Keratinocyte (primary cell): ENCODE data around the gene USP13. TPM values are rescaled to one million over a fixed set of nuclear protein-coding genes. Genes with fewer than 3 reads are reported as not detected.

ENCODE experiments used
- DNase-seq: peaks from one replicate; pipeline ENCODE4 v3.0.0-alpha.2; 2011; ENCODE audit warnings: low read depth, missing footprints, low spot score
- FAIRE-seq: peaks from 2 replicates; lab custom pipeline; 2011; peaks lifted over from hg19 to GRCh38; lab: Jason Lieb, UNC
- H2AFZ ChIP-seq: 2 replicates; pipeline ENCODE4 v1.6.0; 2012; ENCODE audit warnings: low read length, control low read depth, inconsistent platforms; ENCODE audit not compliant: control insufficient read depth
- H3K27ac ChIP-seq: 2 replicates; pipeline ENCODE4 v1.5.1; 2011; ENCODE audit warnings: low read length; ENCODE audit not compliant: control insufficient read depth, insufficient read depth
- H3K27me3 ChIP-seq: 3 replicates; pipeline ENCODE4 v1.6.0; 2011; ENCODE audit warnings: low read length; ENCODE audit not compliant: control insufficient read depth, insufficient read depth; ENCODE audit errors: extremely low read depth
- H3K36me3 ChIP-seq, 2 experiments: 2 replicates in 1 of 2; 3 replicates in 1 of 2; pipeline ENCODE4 v1.5.1; 2011; ENCODE audit warnings: low read length in 2 of 2, mild to moderate bottlenecking in 1 of 2; ENCODE audit not compliant: control insufficient read depth in 2 of 2, insufficient read depth in 2 of 2; ENCODE audit errors: extremely low read depth in 1 of 2
- H3K4me1 ChIP-seq: 3 replicates; pipeline ENCODE4 v1.5.1; 2011; ENCODE audit warnings: low read length; ENCODE audit not compliant: control insufficient read depth, insufficient read depth; ENCODE audit errors: extremely low read depth
- H3K4me2 ChIP-seq: 3 replicates; pipeline ENCODE4 v1.6.0; 2011; ENCODE audit warnings: low read depth, low read length; ENCODE audit not compliant: control insufficient read depth, insufficient read depth; ENCODE audit errors: extremely low read depth
- H3K4me3 ChIP-seq, 3 experiments: fragments of 200-600 bp in 1 of 3; sonication (generic) in 1 of 3; 2 replicates in 2 of 3; 3 replicates in 1 of 3; pipeline ENCODE4 v1.5.1; 2011 to 2016; ENCODE audit warnings: low read length in 3 of 3, mild to moderate bottlenecking in 3 of 3, control low read depth in 2 of 3, inconsistent platforms in 1 of 3, low read depth in 1 of 3, mixed read lengths in 1 of 3, mixed run types in 1 of 3, moderate library complexity in 1 of 3; ENCODE audit not compliant: control insufficient read depth in 2 of 3, insufficient read depth in 2 of 3; ENCODE audit errors: extremely low read depth in 1 of 3
- H3K79me2 ChIP-seq: 2 replicates; pipeline ENCODE4 v1.6.0; 2012; ENCODE audit warnings: low read length; ENCODE audit not compliant: control insufficient read depth, insufficient read depth
- H3K9ac ChIP-seq: 3 replicates; pipeline ENCODE4 v1.6.0; 2011; ENCODE audit warnings: low read length; ENCODE audit not compliant: control insufficient read depth, insufficient read depth; ENCODE audit errors: extremely low read depth
- H3K9me1 ChIP-seq: 3 replicates; pipeline ENCODE4 v1.6.0; 2011; ENCODE audit warnings: low read length; ENCODE audit not compliant: control insufficient read depth, insufficient read depth; ENCODE audit errors: extremely low read depth
- H3K9me3 ChIP-seq: 2 replicates; pipeline ENCODE4 v1.5.1; 2012; ENCODE audit warnings: low read depth, low read length; ENCODE audit not compliant: control insufficient read depth
- H4K20me1 ChIP-seq: 3 replicates; pipeline ENCODE4 v1.6.0; 2011; ENCODE audit warnings: low read length; ENCODE audit not compliant: control insufficient read depth, insufficient read depth; ENCODE audit errors: extremely low read depth
- CTCF ChIP-seq, 3 experiments: IDR thresholded peaks in 1 of 3; conservative IDR thresholded peaks in 1 of 3; optimal IDR thresholded peaks in 1 of 3; 2 replicates in 2 of 3; 3 replicates in 1 of 3; pipeline versions ENCODE3 to v1.5.1; 2011; ENCODE audit warnings: low read length in 3 of 3, mild to moderate bottlenecking in 3 of 3, moderate library complexity in 2 of 3, control low read depth in 1 of 3, inconsistent platforms in 1 of 3; ENCODE audit not compliant: insufficient read depth in 2 of 3; ENCODE audit errors: extremely low read depth in 1 of 3
- EZH2 ChIP-seq: IDR thresholded peaks from one replicate; pipeline ENCODE4 v1.6.1; 2012; ENCODE audit warnings: inconsistent platforms, mild to moderate bottlenecking, low read length, moderate library complexity
- dilution Hi-C: fragments of 300-500 bp; cut with MboI; formaldehyde crosslinking; loops from one replicate; pipeline ENCODE4 v1.7.0; 2020; ENCODE audit warnings: low sequenced_read_pairs; ENCODE audit not compliant: extremely low pct_ligation_motif_present
- polyA plus RNA-seq, 5 experiments: library from polyadenylated mRNA; depleted of rRNA in 3 of 5; stranded (reverse) in 3 of 5; stranded (forward) in 1 of 5; unstranded in 1 of 5; fragments of >200 nt; gene quantifications; 1 replicate in 1 of 5; 2 replicates in 3 of 5; 3 replicates in 1 of 5; pipeline versions ENCODE4 v1.2.1 to v1.2.3, GENCODE V29; 2011 to 2012; ENCODE audit warnings: missing spikeins in 2 of 5, low read depth in 1 of 5, low replicate concordance in 1 of 5

USP13 gene
- polyA plus RNA-seq, 1 donor (not counting 4 experiments of a cell fraction or from before 2014, with no cell fraction given): 3.3 TPM

- Histone ChIP-seq H3K4me2 (no peak overlapping the region), H2AFZ (no peak overlapping the region), H3K36me3 (no peaks in the 10 kb centered on the region), H4K20me1 (no peaks in the 10 kb centered on the region), H3K9ac (no peak overlapping the region), H3K27ac (no peak overlapping the region), H3K79me2 (no peaks in the 10 kb centered on the region), H3K4me3 (no peak overlapping the region), H3K9me3 (no peaks in the 10 kb centered on the region), H3K27me3 (no peaks in the 10 kb centered on the region), H3K4me1 (peaks cover 9% of the 10 kb centered on the region), H3K9me1 (no peaks in the 10 kb centered on the region)
- dilution Hi-C loops: no loop called here
- no peak for FAIRE-seq
- TF ChIP-seq EZH2 (no peak), CTCF (optimal IDR thresholded peaks at IDR 0.05 in 1 of 3, IDR thresholded peaks at IDR 0.05 in 1 of 3, conservative IDR thresholded peaks at IDR 0.05 in 1 of 3; ENCODE audit: extremely low read depth in 1 of 3, insufficient read depth in 2 of 3, low read length in 3 of 3) (no peak)
- DNase-seq: no peak
Measured at GRCh38 chr3:179730506-179730905, 77.7 kb downstream of the USP13 start.

GRCh38 chr3:179731544-179731943 is 78.7 kb downstream of the USP13 start:
- Histone ChIP-seq H3K4me1 (peaks cover 9% of the 10 kb centered on the region), H3K9me1 (no peaks in the 10 kb centered on the region), H3K9ac (no peak overlapping the region), H3K36me3 (no peaks in the 10 kb centered on the region), H3K27ac (no peak overlapping the region), H3K4me3 (no peak overlapping the region), H2AFZ (no peak overlapping the region), H3K4me2 (no peak overlapping the region), H4K20me1 (no peaks in the 10 kb centered on the region), H3K79me2 (no peaks in the 10 kb centered on the region), H3K27me3 (no peaks in the 10 kb centered on the region), H3K9me3 (no peaks in the 10 kb centered on the region)
- DNase-seq (no peak), FAIRE-seq (no peak)
- no peak for TF ChIP-seq CTCF (optimal IDR thresholded peaks at IDR 0.05 in 1 of 3, IDR thresholded peaks at IDR 0.05 in 1 of 3, conservative IDR thresholded peaks at IDR 0.05 in 1 of 3; ENCODE audit: extremely low read depth in 1 of 3, insufficient read depth in 2 of 3, low read length in 3 of 3)
- no peak for TF ChIP-seq EZH2
- dilution Hi-C loops: no loop called here
